OCI-LY3 (cell line): ENCODE measurements around the gene CTTNBP2NL.

Experiments used
- CTCF ChIP-seq: fragments of 200-600, 300-600 bp; sonication (generic); IDR thresholded peaks from 2 replicates; pipeline ENCODE4 v1.5.1; 2014; ENCODE audit warnings: antibody characterized with exemption, low read length, low read depth
- EZH2phosphoT487 ChIP-seq: fragments of 200-600 bp; shearing (Covaris generic); IDR thresholded peaks from 2 replicates; pipeline ENCODE4 v1.6.1; 2018; ENCODE audit warnings: antibody characterized with exemption, mixed run types, low read depth

DNA sequence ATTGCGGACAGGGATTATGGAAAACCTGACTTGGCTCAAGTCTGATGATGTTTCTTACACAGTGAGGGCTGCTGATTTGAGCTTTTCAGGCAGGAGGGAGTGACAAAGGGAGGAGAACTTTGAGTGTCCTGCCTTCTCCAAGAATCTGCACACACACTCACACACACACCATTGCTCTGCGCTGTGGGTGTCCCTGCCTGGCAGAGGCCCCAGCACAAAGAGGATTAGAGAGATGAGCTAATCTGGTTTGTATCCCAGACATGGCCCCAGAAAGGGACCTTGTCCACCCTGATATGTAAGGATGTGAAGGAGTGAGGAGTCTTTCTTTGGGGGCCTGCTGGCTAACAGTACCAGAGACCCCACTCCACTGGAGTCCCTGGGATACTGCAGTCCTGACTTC is 106.8 kb downstream of the CTTNBP2NL start:
- TF ChIP-seq CTCF, result no peak
- no peak for TF ChIP-seq EZH2phosphoT487
